PC-3 (cell line): ENCODE data around the gene CNTN4. TPM values are rescaled to one million over a fixed set of nuclear protein-coding genes. Genes with fewer than 3 reads are reported as not detected.

ENCODE experiments used
- ATAC-seq: fragments of 200-7000 bp; cut with Tn5 transposase; 2 replicates; pipeline ENCODE4 v1.9.1; 2020; ENCODE audit warnings: mild to moderate bottlenecking, moderate library complexity
- BruUV-seq: library from RNA; stranded (reverse); fragments of 400-500 nt; replicated peaks from 2 replicates; lab custom pipeline; 2021; lab: Mats Ljungman, UMichigan
- CTCF ChIA-PET: fragments of 300-600 bp; sonication (Branson Sonifier 250); formaldehyde crosslinking; loops from one replicate; lab custom pipeline; 2022; ENCODE audit warnings: antibody characterized with exemption; lab: Charles Lee
- POLR2A ChIA-PET: fragments of 300-600 bp; sonication (Branson Sonifier 250); formaldehyde crosslinking; loops from one replicate; lab custom pipeline; 2022; ENCODE audit warnings: antibody characterized with exemption; ENCODE audit not compliant: unreplicated experiment; lab: Charles Lee
- DNase-seq: peaks from one replicate; pipeline ENCODE4 v3.0.0-alpha.2; 2015
- H2AFZ ChIP-seq: fragments of 300-600 bp; sonication (generic); 2 replicates; pipeline ENCODE4 v1.6.0; 2016; ENCODE audit warnings: antibody characterized with exemption, low read length
- H3F3A ChIP-seq: fragments of 300-600 bp; sonication (generic); one replicate; pipeline ENCODE4 v1.6.0; 2017; ENCODE audit warnings: antibody characterized with exemption, low read length, control low read depth, mild to moderate bottlenecking; ENCODE audit not compliant: unreplicated experiment
- H3K27ac ChIP-seq: fragments of 300-600 bp; sonication (generic); 2 replicates; pipeline ENCODE4 v1.5.1; 2016; ENCODE audit warnings: mild to moderate bottlenecking, low read length
- H3K27me3 ChIP-seq: fragments of 300-600 bp; sonication (generic); 2 replicates; pipeline ENCODE4 v1.6.1; 2016; ENCODE audit warnings: low read length, mixed read lengths
- H3K36me3 ChIP-seq: fragments of 300-600 bp; sonication (generic); 2 replicates; pipeline ENCODE4 v1.6.1; 2016; ENCODE audit warnings: low read depth, mixed run types, low read length, mixed read lengths
- H3K4me1 ChIP-seq: fragments of 300-600 bp; sonication (generic); 2 replicates; pipeline ENCODE4 v1.5.1; 2016; ENCODE audit warnings: low read length; ENCODE audit not compliant: insufficient read depth
- H3K4me2 ChIP-seq: fragments of 300-600 bp; sonication (generic); 2 replicates; pipeline ENCODE4 v1.6.0; 2016; ENCODE audit warnings: low read length
- H3K4me3 ChIP-seq: fragments of 300-600 bp; sonication (generic); 2 replicates; pipeline ENCODE4 v1.5.1; 2016; ENCODE audit warnings: mild to moderate bottlenecking, low read length, mixed read lengths
- H3K79me2 ChIP-seq: fragments of 300-600 bp; sonication (generic); 2 replicates; pipeline ENCODE4 v1.6.1; 2017; ENCODE audit warnings: low read length, mixed read lengths
- H3K9ac ChIP-seq: fragments of 300-600 bp; sonication (generic); 2 replicates; pipeline ENCODE4 v1.6.0; 2016; ENCODE audit warnings: mild to moderate bottlenecking, low read length
- H3K9me2 ChIP-seq: fragments of 300-600 bp; sonication (generic); replicated peaks from 2 replicates; pipeline ENCODE4 v1.6.1; 2016; ENCODE audit warnings: mixed run types, low read length, mixed read lengths
- H3K9me3 ChIP-seq: fragments of 300-600 bp; sonication (generic); 2 replicates; pipeline ENCODE4 v1.6.1; 2016; ENCODE audit warnings: low read length, mixed read lengths
- H4K20me1 ChIP-seq: fragments of 300-600 bp; sonication (generic); 2 replicates; pipeline ENCODE4 v1.6.1; 2016; ENCODE audit warnings: low read length, mixed read lengths
- CTCF ChIP-seq: fragments of 300-600 bp; sonication (generic); conservative IDR thresholded peaks from 2 replicates; pipeline ENCODE4 v1.5.1; 2017; ENCODE audit warnings: antibody characterized with exemption, low read depth, mild to moderate bottlenecking, low read length
- EZH2 ChIP-seq: fragments of 300-600 bp; sonication (generic); IDR thresholded peaks from one replicate; pipeline ENCODE4 v1.6.1; 2017; ENCODE audit warnings: antibody characterized with exemption, mild to moderate bottlenecking, low read length; ENCODE audit not compliant: unreplicated experiment
- EZH2phosphoT487 ChIP-seq: fragments of 300-600 bp; sonication (generic); IDR thresholded peaks from 2 replicates; pipeline ENCODE4 v1.6.1; 2018; ENCODE audit warnings: mild to moderate bottlenecking, antibody characterized with exemption, low read length, borderline replicate concordance
- intact Hi-C: fragments of 100-400 bp; cut with micrococcal nuclease; formaldehyde crosslinking; loops from 2 replicates; pipeline ENCODE4 v1.9.0; 2023
- total RNA-seq: library from RNA; depleted of rRNA; stranded (reverse); fragments of >200 nt; gene quantifications from 2 replicates; pipeline ENCODE4 v1.2.3, GENCODE V29; 2014

Gene CNTN4
- total RNA-seq, 1 experiment from 2014 or later: not detected

DNA sequence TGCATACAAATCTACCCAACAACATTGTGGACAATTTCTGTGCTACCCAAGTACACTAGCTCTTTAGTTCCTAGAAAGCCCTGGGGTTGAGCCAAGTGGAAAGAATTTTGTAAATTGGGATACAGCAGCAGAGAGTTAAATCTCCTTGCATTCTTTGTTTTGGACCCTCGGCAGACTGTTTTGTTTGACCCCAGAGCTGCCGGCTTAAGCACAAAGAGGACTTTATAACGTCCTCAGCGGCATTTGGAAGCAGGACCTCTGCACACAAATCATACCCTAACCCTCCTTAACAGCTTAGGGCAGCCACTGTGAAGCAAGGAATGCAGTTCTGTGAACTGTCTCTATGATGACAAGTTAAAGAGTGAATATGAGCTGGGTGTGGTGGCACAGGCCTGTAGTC is 415.3 kb downstream of the CNTN4 start:
- no peaks in the 10 kb centered on the region for H4K20me1 ChIP-seq
- ATAC-seq (no peak), DNase-seq (no peak)
- TF ChIP-seq EZH2phosphoT487 (no peak), EZH2 (no peak), CTCF (no peak)
- peaks cover 7% of the 10 kb centered on the region; the same call in 1 of the 2 replicates for H3K9me3 ChIP-seq
- H3K27me3 ChIP-seq: no peaks in the 10 kb centered on the region
- no TSS peak for BruUV-seq
- CTCF ChIA-PET: no interaction called here
- H3F3A ChIP-seq: no peaks in the 10 kb centered on the region
- no peak overlapping the region for H3K4me2 ChIP-seq
- H3K36me3 ChIP-seq: no peaks in the 10 kb centered on the region
- H3K27ac ChIP-seq: no peak overlapping the region
- no peak overlapping the region for H3K9ac ChIP-seq
- H3K4me3 ChIP-seq: no peak overlapping the region
- no peaks in the 10 kb centered on the region for H3K4me1 ChIP-seq
- no peaks in the 10 kb centered on the region for H3K9me2 ChIP-seq
- POLR2A ChIA-PET: no interaction called here
- H2AFZ ChIP-seq: no peak overlapping the region
- no peaks in the 10 kb centered on the region for H3K79me2 ChIP-seq
- intact Hi-C loops: no loop called here

GRCh38 chr3:2516762-2517441 is 418.2 kb downstream of the CNTN4 start:
- H3K27me3 ChIP-seq: no peaks in the 10 kb centered on the region
- no TSS peak for BruUV-seq

More at GRCh38 chr3:2516762-2517441, 418.2 kb downstream of the CNTN4 start:
- Histone ChIP-seq H3K9me2 (no peaks in the 10 kb centered on the region), H3K4me1 (no peaks in the 10 kb centered on the region), H3K79me2 (no peaks in the 10 kb centered on the region), H3K27ac (no peak overlapping the region), H2AFZ (no peak overlapping the region), H3K4me2 (no peak overlapping the region), H3F3A (no peaks in the 10 kb centered on the region), H4K20me1 (no peaks in the 10 kb centered on the region), H3K9ac (no peak overlapping the region), H3K36me3 (no peaks in the 10 kb centered on the region), H3K4me3 (no peak overlapping the region), H3K9me3 (0 out of 2 replicates have a peak, but pooled peaks cover 11% of the 10 kb centered on the region)
- ChIA-PET CTCF (no interaction called here), POLR2A (no interaction called here)
- DNase-seq (no peak), ATAC-seq (no peak)
- intact Hi-C loops: no loop called here
- TF ChIP-seq EZH2 (no peak), CTCF (no peak), EZH2phosphoT487 (no peak)
